ENCODE data around the gene ITGB1.

Gene ITGB1

DNA sequence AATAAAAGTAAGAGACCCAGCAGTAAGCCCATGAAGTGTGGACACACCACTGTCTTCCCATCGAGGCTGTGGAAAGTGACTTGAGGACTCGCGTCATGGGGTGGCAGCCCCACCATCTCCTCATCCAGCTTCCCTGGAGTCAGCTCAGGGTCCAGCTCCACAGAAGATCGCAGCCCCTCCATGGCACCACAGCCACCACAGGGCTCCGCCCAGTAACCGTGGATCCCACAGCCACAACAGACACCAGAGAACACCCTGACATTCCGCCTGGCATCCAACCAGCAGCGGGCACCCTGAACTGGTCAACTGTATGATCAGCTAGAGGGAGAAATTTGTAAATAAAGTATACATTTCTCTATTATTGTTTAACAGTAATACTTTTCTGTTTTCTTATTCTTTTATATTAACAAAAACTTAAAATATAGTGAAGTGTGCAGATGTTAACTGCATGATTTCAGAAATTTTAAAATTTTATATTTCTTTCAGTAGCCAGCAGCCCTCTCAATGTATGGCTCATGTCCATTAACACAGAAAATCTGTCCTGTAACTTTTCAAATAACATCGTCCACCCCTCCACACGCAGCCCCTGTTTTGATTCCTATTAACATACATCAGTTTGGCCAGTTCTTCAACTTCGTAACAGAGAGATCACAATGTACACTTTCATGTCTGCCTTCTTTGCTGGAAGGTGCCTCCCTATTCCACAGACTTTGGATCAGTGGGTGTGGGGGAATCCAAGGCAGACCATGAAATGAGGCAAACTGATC, 69.7 kb downstream of the ITGB1 start:
- DNase-seq (ENCODE audit: low read depth): no peak

- DNase-seq (ENCODE audit: low read depth): no peak
Observed at GRCh38 chr10:32887481-32887880, 70.5 kb downstream of the ITGB1 start.

GRCh38 chr10:32882076-32882475, 76.0 kb downstream of the ITGB1 start:
- DNase-seq (ENCODE audit: low read depth): no peak

GRCh38 chr10:32878646-32879045, 79.4 kb downstream of the ITGB1 start:
- no peak for DNase-seq (ENCODE audit: low read depth)

- no peak for DNase-seq (ENCODE audit: low read depth)
Observed at GRCh38 chr10:32877915-32878314, 80.1 kb downstream of the ITGB1 start.

DNA sequence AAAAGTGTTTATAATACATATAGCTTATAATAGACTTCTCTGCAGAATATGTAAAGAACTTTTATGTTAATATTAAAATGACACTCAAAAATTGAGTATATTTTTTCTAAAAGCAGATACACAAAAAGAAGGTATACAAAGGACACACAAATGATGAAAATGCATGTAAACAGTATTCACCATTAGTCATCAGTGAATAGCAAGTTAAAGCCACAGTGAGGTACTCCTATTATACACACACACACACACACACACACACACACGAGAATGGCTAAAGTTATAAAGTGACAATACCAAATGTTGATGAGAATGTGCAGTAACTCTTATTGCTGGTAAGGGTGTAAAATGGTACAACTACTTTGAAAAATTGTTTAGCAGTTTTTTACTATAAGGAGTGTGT, 92.9 kb downstream of the ITGB1 start:
- no peak for DNase-seq (ENCODE audit: low read depth)

- no peak for DNase-seq (ENCODE audit: low read depth)
Observed at GRCh38 chr10:32854435-32854834, 103.6 kb downstream of the ITGB1 start.

DNA sequence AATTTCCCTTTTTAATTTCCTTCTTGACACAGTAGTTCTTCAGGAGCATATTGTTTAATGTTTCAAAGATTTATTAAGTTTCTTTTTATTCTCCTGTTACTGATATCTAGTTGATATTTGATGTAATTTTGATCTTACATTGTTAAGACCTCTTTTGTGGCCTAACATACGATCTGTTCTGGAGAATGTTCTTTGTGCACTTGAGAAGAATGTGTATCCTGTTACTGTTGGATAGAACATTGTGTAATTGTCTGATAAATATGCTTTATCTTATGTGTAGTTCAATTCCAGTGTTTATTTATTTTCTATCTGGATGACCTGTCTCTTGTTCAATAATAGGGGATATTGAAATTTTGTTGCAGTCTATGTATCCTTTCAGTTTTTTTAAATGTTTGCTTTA, 106.7 kb downstream of the ITGB1 start:
- DNase-seq (ENCODE audit: low read depth): no peak
